Upper lobe of left lung (tissue), 4 donors: ENCODE results near the gene HOXB2.

Experiments
- CTCF ChIP-seq, 6 experiments: fragments of 450-650 bp in 4 of 6; fragments of 200-600 bp in 2 of 6; sonication (generic) in 2 of 6; IDR thresholded peaks; one replicate each; pipeline ENCODE4 v1.5.1; 2016 to 2019; ENCODE audit warnings: antibody characterized with exemption in 6 of 6
- EP300 ChIP-seq, 4 donors: sonication (generic); formaldehyde crosslinking; IDR thresholded peaks; one replicate each; pipeline ENCODE4 v1.5.1; 2017; ENCODE audit warnings: antibody characterized with exemption in 4 of 4, control low read depth in 2 of 4
- POLR2A ChIP-seq, 4 donors: fragments of 450-650 bp; IDR thresholded peaks; one replicate each; pipeline ENCODE4 v1.5.1; 2016 to 2017; ENCODE audit warnings: antibody characterized with exemption in 4 of 4, mild to moderate bottlenecking in 2 of 4
- POLR2AphosphoS5 ChIP-seq, 2 donors: sonication (generic); formaldehyde crosslinking; IDR thresholded peaks; one replicate each; pipeline ENCODE4 v1.5.1; 2017; ENCODE audit warnings: antibody characterized with exemption in 2 of 2

GRCh38 chr17:48544349-48545021 lies 424 bp downstream of the HOXB2 start:
- TF ChIP-seq CTCF (IDR thresholded peaks at IDR 0.05) (no peak), POLR2AphosphoS5 (IDR thresholded peaks at IDR 0.05) (peak in 1 of 2 donors; percentile 37), POLR2A (IDR thresholded peaks at IDR 0.05) (peak in 1 of 4 donors; percentile 29), EP300 (IDR thresholded peaks at IDR 0.05) (no peak)
